ENCODE results near the gene CYP4F8.
"Not testable (repeated sequence)": the region's sequence is repeated elsewhere in the genome, so short reads cannot be mapped to it uniquely, and the experiment has no call there.

The CYP4F8 gene, protein sequence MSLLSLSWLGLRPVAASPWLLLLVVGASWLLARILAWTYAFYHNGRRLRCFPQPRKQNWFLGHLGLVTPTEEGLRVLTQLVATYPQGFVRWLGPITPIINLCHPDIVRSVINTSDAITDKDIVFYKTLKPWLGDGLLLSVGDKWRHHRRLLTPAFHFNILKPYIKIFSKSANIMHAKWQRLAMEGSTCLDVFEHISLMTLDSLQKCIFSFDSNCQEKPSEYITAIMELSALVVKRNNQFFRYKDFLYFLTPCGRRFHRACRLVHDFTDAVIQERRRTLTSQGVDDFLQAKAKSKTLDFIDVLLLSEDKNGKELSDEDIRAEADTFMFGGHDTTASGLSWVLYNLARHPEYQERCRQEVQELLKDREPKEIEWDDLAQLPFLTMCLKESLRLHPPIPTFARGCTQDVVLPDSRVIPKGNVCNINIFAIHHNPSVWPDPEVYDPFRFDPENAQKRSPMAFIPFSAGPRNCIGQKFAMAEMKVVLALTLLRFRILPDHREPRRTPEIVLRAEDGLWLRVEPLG

DNA sequence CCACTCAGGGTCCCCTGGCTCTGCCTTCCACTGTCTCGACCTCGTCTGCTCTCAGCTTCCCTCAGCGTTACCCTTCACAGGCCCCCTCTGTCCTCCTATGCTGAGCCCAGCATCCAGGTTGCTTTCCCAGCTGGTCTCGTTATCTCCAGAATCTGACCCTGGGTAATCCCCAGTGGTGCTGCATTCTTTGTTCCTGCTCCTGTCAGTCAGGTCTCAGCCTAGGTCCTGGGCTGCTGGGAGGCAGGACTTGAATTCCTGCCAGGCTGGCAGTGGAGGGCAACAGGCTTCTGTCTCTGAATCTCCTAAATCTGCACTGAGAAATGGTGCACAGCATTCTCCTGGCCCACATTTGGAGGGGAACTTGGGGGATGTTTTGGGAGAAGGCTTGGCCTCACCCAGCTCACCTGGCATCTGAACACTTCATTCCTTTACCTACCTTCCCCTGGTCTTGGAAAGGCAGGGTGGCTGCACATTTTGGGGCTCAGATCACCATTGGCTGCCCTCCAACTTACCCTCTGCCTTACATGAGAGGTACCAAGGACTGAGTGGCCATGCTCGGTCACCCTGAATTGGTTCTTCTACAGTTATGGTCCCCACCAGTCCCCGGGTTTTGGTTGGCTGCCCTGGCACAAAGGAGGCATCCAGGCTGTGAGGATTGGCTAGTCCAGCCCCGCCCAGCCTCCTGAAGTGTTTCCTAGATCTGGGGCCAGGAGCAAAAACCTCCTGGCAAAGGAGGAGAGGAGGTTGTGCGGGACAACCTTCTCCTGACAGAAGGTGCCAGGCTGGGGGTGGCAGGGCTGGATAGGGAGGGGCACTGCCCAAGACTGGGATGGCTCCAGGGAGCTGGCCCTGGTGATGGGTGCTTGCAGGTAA, at the start of gene CYP4F8:
CYP4F8 (plus strand) TSS at position 712 of the 873 bp plus-strand sequence. CDS start 399 bp downstream, outside the sequence.
- no peak for DNase-seq (ENCODE audit: low read depth in 2 of 2)

DNA sequence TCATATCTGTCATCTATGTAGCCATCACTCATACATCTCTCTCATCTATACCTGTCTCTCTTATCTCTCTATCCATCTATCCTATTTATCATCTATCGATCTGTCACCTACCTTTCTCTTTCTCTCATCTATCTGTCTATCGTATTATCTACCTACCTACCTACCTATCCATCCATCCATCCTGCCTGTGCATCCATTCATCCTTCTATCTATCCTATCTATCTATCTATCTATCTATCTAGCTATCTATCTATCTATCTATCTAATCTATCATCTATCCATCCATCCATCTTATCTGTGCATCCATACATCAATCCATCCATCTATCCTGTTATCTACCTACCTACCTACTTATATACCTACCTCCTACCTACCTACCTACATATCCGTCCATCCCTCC, 44.6 kb upstream of the CYP4F8 start:
- no peak for DNase-seq (ENCODE audit: low read depth in 2 of 2)

DNA sequence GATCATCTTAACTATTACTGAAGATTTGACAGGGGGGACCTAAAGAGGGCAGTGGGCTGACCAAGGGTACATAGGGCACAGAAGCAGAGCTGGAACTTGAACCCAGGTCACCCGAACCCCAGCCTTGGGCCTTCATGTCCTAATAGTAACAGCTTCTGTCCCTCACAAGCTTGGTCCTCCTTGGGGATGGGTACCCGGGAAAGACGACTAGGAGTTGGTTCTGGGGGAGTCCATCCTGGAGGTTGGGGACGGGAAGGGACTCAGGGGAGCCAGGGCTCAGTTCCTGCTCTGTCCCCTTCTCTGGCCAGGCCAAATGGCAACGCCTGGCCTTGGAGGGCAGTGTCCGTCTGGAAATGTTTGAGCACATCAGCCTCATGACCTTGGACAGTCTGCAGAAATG, 39.6 kb upstream of the CYP4F8 start:
- no peak for DNase-seq (ENCODE audit: low read depth in 2 of 2)

DNA sequence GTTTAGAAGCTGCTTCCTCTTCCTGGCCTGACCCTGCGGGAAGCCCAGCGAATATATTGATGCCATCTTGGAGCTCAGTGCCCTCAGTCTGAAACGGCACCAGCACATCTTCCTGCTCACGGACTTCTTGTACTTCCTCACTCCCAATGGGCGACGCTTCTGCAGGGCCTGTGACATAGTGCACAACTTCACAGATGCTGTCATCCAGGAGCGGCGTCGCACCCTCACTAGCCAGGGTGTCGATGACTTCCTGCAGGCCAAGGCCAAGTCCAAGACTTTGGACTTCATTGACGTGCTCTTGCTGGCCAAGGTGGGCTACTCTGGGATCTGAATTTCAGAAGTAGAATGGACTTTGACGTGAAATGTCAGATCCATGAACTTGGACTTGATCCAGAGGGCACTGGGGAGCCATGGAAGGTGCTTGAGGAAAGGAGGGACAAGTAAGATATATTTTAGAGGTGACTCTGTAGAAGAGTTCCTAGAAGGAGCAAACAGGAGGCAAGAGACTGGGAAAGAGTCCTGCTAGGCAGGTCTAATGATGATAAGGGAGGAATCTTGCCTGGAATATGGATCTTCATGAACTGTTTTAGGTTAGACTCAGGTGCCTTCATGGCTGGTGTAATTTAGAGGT, 38.4 kb upstream of the CYP4F8 start:
- no peak for DNase-seq (ENCODE audit: low read depth in 2 of 2)

DNA sequence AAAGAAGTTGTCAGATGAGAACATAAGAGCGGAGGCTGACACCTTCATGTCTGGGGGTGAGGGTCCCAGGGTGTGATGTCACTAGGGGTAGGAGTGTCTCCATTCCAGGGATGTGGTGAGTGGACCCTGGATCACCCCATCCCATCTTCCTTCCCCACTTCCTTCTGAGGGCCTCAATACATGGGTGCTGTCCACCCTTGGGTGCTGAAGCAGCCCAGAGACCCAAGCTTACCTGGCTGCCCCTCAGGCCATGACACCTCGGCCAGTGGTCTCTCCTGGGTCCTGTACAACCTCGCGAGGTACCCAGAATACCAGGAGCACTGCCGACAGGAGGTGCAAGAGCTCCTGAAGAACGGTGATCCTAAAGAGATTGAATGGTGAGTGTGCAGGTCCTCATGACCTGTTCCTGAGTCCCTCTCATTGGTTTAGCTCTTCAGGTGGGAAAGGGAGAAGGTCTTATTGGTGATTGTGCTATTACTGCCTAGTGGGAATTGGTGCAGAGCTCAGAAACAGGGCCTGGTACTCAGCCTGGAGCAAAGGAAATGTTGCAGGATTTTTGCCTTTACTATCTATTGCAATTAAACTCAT, 37.7 kb upstream of the CYP4F8 start:
- DNase-seq (ENCODE audit: low read depth in 2 of 2), result no peak

DNA sequence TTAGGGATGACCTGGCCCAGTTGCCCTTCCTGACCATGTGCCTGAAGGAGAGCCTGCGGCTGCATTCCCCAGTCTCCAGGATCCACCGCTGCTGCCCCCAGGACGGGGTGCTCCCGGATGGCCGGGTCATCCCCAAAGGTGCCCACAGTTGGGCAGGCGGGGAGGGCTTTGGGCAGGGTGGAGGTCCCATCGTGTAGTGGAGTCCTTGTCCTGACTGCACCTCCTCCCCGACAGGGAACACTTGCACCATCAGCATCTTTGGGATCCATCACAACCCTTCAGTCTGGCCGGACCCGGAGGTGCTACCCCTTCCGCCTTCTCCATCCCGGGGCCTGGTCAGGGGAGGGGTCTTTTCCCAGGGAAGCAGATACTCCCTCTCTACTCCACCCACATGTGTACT, 31.7 kb upstream of the CYP4F8 start:
- DNase-seq (ENCODE audit: low read depth in 2 of 2), result no peak

DNA sequence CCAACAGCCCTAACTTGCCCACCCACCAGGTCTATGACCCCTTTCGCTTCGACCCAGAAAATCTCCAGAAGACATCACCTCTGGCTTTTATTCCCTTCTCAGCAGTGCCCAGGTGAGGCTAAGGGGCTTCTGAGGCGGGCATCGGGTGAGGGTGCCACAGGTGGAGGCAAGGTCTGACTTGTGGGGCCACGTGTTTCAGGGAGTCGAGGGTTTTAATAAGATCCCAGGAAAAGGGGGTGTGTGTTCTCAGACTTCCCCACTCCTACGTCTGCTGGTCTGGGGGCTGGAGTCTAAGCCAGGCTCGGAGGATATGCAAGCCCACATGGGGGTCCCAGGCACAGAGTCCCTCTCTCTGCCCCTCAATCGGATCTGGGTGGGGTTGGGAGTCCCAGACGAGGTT, 30.9 kb upstream of the CYP4F8 start:
- no peak for DNase-seq (ENCODE audit: low read depth in 2 of 2)

DNA sequence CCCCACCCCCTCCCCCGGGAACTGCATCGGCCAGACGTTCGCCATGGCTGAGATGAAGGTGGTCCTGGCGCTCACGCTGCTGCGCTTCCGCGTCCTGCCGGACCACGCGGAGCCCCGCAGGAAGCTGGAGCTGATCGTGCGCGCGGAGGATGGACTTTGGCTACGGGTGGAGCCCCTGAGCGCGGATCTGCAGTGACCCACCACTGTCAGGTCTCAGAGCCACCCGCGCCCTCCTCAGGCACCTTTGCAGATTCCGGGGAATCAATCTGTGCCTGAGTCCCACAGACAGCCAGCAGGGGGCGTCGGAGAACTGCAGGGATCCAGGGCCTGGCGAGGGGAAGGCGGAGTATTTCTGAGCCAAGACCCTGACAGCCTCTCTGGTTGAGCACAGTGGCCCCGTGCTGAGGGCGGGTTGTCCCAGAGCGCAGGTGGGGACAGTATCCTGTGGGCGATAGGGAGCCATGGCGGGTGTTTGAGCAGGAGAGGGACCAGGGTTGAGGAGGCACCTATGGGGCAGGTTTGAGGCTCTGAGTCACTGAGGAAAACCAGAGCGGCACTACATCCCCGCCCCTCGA, 30.4 kb upstream of the CYP4F8 start:
- peak; percentile 68 to 77 for DNase-seq (ENCODE audit: low read depth in 2 of 2)

DNA sequence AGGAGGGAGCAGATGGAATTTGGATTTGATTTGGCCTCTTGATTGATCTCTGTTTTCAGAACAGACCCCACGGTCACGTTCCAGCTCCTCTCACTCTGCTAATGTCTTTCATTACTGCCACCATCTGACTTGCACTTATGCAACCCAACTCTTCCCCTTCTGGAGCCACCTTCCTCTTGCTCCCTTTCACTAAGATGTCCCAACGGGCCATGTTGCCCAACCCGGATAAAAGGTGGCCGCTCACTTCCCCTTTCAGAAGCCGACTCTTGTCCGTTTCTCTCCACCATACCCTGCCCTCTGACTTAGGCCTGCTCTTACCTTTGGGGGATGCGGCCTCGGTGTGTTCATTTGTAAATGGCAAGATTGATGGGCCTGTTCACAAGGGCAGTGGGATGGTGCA, 27.4 kb upstream of the CYP4F8 start:
- no peak for DNase-seq (ENCODE audit: low read depth in 2 of 2)

DNA sequence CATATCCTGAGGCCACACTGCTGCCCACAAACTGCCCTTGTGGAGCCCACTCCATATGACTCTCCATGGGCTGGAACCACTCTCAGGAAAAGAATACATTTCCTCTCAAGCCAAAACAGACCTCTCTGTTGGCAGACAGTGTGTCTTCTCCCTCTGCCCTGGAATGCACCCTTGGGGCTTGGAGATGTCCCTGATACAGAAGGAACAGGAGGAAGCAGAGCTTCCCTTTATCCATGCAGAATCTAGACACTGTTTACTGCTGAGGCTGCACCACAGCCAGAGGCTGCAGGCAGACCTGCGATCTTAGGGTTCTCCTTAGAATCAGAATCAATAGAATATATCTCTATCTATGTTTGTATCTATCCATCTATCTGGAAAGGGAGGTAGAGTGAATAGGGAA, 26.8 kb upstream of the CYP4F8 start:
- DNase-seq (ENCODE audit: low read depth in 2 of 2), result no peak

DNA sequence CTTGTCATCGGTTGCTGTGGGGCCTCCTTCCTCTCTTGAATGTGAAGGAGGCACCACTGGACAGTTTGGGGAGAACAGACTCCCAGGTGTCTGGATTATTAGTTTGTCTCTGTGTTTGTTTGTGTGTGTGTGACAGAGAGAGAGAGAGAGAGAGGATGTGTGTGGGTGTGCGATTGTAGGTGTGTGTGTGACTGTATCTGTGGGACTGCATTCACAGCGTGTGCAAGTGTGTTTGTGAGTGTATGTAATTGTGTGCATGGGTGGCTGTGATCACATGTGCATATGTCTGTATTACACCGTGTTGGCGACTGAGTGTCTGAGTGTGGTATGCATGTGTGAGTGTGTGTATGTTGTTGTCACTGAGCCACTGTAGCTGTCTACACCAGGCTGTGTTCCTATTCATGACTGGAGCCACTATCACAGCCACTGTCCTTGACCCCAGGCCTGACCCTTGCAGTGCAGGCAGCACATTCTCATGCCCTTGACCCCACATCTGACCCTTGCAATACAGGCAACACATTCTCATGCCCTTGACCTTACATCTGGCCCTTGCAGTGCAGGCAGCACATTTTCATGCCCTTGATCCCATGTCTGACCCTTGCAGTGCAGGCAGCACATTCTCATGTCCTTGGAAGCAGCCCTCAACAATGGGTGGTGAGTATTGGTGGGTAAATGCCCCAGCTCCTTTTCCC, 25.1 kb upstream of the CYP4F8 start:
- DNase-seq (ENCODE audit: low read depth in 2 of 2), result no peak

DNA sequence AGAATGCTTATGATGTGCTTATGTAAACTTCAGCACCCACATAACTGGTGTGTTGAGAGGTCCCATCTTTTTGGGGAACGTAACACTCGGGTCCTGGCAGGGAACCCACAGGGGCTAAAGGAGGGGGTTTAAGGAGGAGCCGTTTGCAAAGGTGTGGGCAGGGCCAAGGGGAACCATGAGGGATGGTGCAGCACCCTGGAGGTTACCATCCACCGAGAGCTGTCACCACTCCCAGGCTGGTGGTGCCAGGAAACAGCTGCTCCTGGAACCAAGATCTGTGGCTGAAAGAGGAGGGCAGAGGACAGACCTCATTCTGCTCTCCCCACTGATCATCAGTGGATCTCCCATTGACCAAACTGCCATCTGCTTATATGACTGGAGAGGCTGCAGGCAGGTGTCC, 23.2 kb upstream of the CYP4F8 start:
- DNase-seq (ENCODE audit: low read depth in 2 of 2), result no peak

DNA sequence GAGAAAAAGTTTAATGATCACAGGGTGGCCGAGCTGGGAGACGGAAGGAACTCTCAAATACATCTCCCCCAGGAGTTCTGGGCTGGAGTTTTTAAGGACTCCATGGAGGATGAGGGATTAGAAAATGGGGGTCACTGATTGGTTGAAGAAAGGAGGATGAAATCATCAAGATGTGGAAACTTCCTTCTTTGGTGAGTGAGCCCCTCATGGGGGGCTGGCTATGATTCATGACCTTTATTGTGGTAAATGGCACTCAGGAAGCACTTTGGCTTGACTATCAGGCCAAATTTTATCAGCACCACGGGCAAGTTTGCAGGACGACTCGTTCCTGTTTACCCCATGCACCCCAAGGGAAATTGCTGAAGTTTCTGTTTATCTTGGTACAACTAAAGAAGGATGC, 22.5 kb upstream of the CYP4F8 start:
- DNase-seq (ENCODE audit: low read depth in 2 of 2), result not testable (repeated sequence)

DNA sequence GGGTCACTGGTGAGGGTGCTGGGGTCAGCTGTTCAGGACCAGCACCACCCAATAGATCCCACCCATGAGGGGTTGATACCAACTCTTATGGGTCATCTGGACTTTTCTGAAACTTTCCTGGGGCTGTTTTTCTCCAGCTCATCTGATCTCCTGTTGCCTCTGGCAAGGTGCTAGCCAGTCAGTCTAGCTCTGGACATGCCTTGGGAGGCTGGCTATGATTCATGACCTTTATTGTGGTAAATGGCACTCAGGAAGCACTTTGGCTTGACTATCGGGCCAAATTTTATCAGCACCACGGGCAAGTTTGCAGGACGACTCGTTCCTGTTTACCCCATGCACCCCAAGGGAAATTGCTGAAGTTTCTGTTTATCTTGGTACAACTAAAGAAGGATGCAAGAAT, 21.3 kb upstream of the CYP4F8 start:
- DNase-seq (ENCODE audit: low read depth in 2 of 2), result not testable (repeated sequence)

DNA sequence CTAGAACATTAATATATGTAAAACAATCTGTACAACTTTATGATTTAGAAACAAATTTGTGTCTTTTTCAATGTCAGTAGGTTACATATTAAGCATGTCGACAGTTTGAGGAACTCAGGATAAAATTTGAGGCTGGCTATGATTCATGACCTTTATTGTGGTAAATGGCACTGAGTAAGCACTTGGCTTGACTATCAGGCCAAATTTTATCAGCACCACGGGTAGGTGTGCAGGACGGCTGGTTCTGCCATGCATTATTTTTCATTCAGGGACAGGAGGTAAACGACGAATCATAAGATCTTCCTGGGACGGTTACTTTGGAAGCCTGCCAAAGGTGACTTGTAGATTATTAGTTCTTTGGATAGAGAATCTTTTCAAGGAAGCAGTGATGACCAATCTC, 19.9 kb upstream of the CYP4F8 start:
- DNase-seq (ENCODE audit: low read depth in 2 of 2), result no peak

DNA sequence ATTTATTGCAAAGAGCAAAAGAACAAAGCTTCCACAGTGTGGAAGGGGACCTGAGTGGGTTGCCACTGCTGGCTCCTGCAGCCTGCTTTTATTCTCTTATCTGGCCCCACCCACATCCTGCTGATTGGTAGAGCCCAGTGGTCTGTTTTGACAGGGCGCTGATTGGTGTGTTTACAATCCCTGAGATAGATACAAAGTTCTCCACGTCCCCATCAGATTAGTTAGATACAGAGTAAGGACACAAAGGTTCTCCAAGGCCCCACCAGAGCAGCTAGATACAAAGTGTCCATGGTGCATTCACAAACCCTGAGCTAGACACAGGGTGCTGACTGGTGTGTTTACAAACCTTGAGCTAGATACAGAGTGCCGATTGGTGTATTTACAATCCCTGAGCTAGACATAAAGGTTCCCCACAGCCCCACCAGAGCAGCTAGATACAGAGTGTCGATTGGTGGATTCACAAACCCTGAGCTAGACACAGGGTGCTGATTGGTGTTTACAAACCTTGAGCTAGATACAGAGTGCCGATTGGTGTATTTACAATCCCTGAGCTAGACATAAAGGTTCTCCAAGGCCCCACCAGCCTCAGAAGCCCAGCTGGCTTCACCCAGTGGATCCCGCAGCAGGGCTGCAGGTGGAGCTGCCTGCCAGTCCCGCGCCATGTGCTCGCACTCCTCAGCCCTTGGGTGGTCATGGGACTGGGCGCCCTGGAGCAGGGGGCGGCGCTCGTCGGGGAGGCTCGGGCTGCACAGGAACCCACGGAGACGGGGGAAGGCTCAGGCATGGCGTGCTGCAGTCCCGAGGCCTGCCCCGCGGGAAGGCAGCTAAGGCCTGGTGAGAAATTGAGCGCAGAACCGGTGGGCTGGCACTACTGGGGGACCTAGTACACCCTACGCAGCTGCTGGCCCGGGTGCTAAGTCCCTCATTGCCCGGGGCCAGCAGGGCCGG, 6.8 kb upstream of the CYP4F8 start:
- not testable (repeated sequence) for DNase-seq (ENCODE audit: low read depth in 2 of 2)

DNA sequence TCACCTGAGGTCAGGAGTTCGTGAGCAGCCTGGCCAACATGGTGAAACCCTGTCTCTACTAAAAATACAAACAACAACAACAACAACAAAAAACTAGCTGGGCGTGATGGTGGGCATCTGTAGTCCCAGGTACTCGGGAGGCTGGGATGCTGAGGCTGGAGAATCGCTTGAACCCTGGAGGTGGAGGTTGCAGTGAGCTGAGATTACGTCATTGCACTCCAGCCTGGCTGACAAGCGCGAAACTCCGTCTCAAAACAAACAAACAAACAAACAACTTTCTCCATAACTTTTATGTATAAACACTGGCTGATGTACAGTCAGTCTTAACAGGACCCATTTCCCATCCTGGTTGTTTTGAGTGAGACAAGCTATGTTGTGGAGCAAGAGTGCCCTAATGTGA, 5.8 kb upstream of the CYP4F8 start:
- no peak for DNase-seq (ENCODE audit: low read depth in 2 of 2)

DNA sequence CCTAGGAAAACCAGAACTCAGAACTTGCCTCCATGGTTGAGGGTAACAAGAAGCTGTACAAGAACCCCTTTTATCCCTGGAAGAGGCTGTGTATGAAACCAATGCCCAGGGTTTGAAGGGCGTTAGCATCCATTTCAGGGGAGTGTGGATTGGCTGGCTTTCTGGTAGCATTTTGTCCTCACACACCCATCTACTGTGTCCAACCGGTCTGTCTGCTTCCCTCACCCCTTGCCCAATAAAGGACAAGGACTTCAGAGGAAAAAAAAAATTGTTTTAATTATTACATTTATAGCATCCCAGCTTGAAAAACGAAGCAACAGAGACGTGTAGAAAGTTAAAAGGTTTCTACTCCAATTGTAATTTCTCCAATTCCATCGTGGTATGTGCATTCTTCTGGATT, 2.7 kb upstream of the CYP4F8 start:
- no peak for DNase-seq (ENCODE audit: low read depth in 2 of 2)

DNA sequence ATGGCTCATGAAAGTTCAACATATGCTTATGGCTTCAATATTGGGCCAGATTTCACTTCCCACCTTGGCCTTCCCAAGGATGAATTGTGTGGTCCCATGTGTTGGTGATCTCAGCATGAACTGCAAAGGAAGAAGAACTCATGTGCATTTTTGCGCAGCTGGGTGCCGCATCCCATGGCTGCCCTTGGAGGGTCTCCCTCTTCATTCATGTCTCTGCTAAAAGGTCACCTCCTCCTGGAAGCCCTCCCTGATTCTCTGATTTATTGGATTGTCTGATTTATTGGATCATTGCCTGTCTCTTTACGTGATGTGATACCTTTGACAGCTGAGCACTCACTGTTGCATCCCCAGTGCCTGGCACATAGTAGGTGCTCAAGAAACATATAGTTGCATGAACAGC, 1.7 kb upstream of the CYP4F8 start:
- no peak for DNase-seq (ENCODE audit: low read depth in 2 of 2)

DNA sequence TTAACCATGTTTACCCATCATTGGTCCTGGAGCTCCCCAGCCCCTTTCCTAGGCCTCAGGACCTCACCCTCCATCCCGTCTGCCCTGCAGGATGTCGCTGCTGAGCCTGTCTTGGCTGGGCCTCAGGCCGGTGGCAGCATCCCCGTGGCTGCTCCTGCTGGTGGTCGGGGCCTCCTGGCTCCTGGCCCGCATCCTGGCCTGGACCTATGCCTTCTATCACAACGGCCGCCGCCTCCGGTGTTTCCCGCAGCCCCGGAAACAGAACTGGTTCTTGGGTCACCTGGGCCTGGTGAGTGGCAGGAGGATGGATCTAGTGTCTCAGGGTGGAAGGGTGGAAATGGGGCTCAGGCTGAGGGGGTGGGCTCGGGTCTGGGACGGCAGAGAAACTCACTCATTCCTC, 508 bp downstream of the CYP4F8 start:
- DNase-seq (ENCODE audit: low read depth in 2 of 2), result no peak
